HepG2 (cell line): ENCODE data around the gene NAP1L1. TPM values are rescaled to one million over a fixed set of nuclear protein-coding genes. Genes with fewer than 3 reads are reported as not detected.
A peak's percentile ranks its signal among the peaks of the same experiment; 100 is the strongest.

Source experiments
- ATAD3A ChIP-seq: sonication (generic); formaldehyde crosslinking; IDR thresholded peaks from 2 replicates; pipeline ENCODE4 v1.4.0; 2020; ENCODE audit warnings: missing genetic modification reagents
- ELF1 ChIP-seq: sonication (generic); formaldehyde crosslinking; IDR thresholded peaks from 2 replicates; pipeline ENCODE4 v1.4.0; 2020; ENCODE audit warnings: missing genetic modification reagents
- EP300 ChIP-seq, 3 experiments: sonication (generic) in 1 of 3; formaldehyde crosslinking in 1 of 3; IDR thresholded peaks; 2 replicates each; pipeline versions ENCODE4 v1.5.1 to v1.6.1; 2011 to 2020; ENCODE audit warnings: low read depth in 2 of 3, low read length in 2 of 3, borderline replicate concordance in 1 of 3, improper control_type of control experiment in 1 of 3, mild to moderate bottlenecking in 1 of 3, missing genetic modification reagents in 1 of 3, moderate library complexity in 1 of 3
- HCFC1 ChIP-seq: fragments of 150-350 bp; IDR thresholded peaks from 2 replicates; pipeline ENCODE4 v1.6.1; 2014; ENCODE audit warnings: low read depth, low read length
- KDM5B ChIP-seq: sonication (generic); formaldehyde crosslinking; IDR thresholded peaks from 2 replicates; pipeline ENCODE4 v1.4.0; 2020; ENCODE audit warnings: missing genetic modification reagents, mild to moderate bottlenecking, borderline replicate concordance
- POGZ ChIP-seq: sonication (generic); formaldehyde crosslinking; IDR thresholded peaks from 2 replicates; pipeline ENCODE4 v1.4.0; 2020; ENCODE audit warnings: mild to moderate bottlenecking, missing genetic modification reagents
- RBM39 ChIP-seq: fragments of 200-400 bp; formaldehyde crosslinking; IDR thresholded peaks from one replicate; pipeline ENCODE4 v1.6.1; 2018; ENCODE audit warnings: antibody characterized with exemption, mild to moderate bottlenecking, low read depth, low read length; ENCODE audit not compliant: poor library complexity, severe bottlenecking
- SAP130 ChIP-seq: IDR thresholded peaks from 2 replicates; pipeline ENCODE4 v1.6.1; 2016; ENCODE audit warnings: low read depth
- TOE1 ChIP-seq: sonication (generic); formaldehyde crosslinking; IDR thresholded peaks from 2 replicates; pipeline ENCODE4 v1.4.0; 2020; ENCODE audit warnings: mild to moderate bottlenecking, missing genetic modification reagents
- ZFY ChIP-seq: sonication (generic); formaldehyde crosslinking; IDR thresholded peaks from 2 replicates; pipeline ENCODE4 v1.4.0; 2020; ENCODE audit warnings: missing genetic modification reagents
- ZNF121 ChIP-seq: sonication (generic); formaldehyde crosslinking; IDR thresholded peaks from 2 replicates; pipeline ENCODE4 v1.5.0; 2020; ENCODE audit warnings: mild to moderate bottlenecking, missing genetic modification reagents
- ZNF335 ChIP-seq: sonication (generic); formaldehyde crosslinking; IDR thresholded peaks from 2 replicates; pipeline ENCODE4 v1.4.0; 2020; ENCODE audit warnings: missing genetic modification reagents
- ZNF572 ChIP-seq: sonication (generic); formaldehyde crosslinking; IDR thresholded peaks from 2 replicates; pipeline ENCODE4 v1.5.1; 2020; ENCODE audit warnings: mild to moderate bottlenecking, missing genetic modification reagents
- ZNF589 ChIP-seq: sonication (generic); formaldehyde crosslinking; conservative IDR thresholded peaks from 2 replicates; pipeline ENCODE4 v1.8.0; 2022; ENCODE audit warnings: mild to moderate bottlenecking, moderate library complexity, missing genetic modification reagents
- ZNF720 ChIP-seq: sonication (generic); formaldehyde crosslinking; IDR thresholded peaks from 2 replicates; pipeline ENCODE4 v1.4.0; 2020; ENCODE audit warnings: missing genetic modification reagents
- polyA plus RNA-seq, 8 experiments: library from polyadenylated mRNA; depleted of rRNA in 3 of 8; stranded (reverse) in 7 of 8; unstranded in 1 of 8; fragments of >200 nt; fragmentation: Illumina TruSeq in 4 of 8; extraction: Trizol in 4 of 8; gene quantifications; 2 replicates each; pipeline versions ENCODE4 v1.2.1 to v1.2.3, GENCODE V29; 2011 to 2016; ENCODE audit warnings: low read depth in 4 of 8, missing spikeins in 1 of 8, mixed read lengths in 1 of 8; ENCODE audit not compliant: insufficient read depth in 1 of 8
- total RNA-seq, 5 experiments: library from RNA; depleted of rRNA; stranded (reverse); fragments of >200 nt; fragmentation: Illumina TruSeq; extraction: Trizol; gene quantifications; 2 replicates each; pipeline ENCODE4 v1.2.3, GENCODE V29; 2016; ENCODE audit warnings: low read depth in 1 of 5
- TF ChIP-seq, protein P1 (sequence below): sonication (generic); formaldehyde crosslinking; IDR thresholded peaks from 2 replicates; pipeline ENCODE4 v1.4.0; 2020; ENCODE audit warnings: missing genetic modification reagents
- TF ChIP-seq, protein P2 (sequence below): fragments of 450-650 bp; IDR thresholded peaks from 2 replicates; pipeline ENCODE4 v1.6.1; 2017
- TF ChIP-seq, protein P3 (sequence below): sonication (generic); formaldehyde crosslinking; IDR thresholded peaks from 2 replicates; pipeline ENCODE4 v1.5.1; 2020; ENCODE audit warnings: mild to moderate bottlenecking, missing genetic modification reagents, moderate library complexity
- TF ChIP-seq, protein P4 (sequence below), 2 experiments: sonication (generic) in 1 of 2; formaldehyde crosslinking in 1 of 2; IDR thresholded peaks; 2 replicates each; pipeline versions ENCODE4 v1.5.1 to v1.6.1; 2011 to 2020; ENCODE audit warnings: borderline replicate concordance in 1 of 2, low read depth in 1 of 2, low read length in 1 of 2, mild to moderate bottlenecking in 1 of 2, missing genetic modification reagents in 1 of 2, moderate library complexity in 1 of 2
- TF ChIP-seq, protein P5 (sequence below): sonication (generic); formaldehyde crosslinking; IDR thresholded peaks from 2 replicates; pipeline ENCODE4 v1.8.0; 2022; ENCODE audit warnings: low read depth, missing genetic modification reagents

Gene NAP1L1
- total and polyA plus RNA-seq, 2 of the 13 experiments (the other 11 are each of a cell fraction or from before 2014, with no cell fraction given), result 207 to 309 TPM

DNA sequence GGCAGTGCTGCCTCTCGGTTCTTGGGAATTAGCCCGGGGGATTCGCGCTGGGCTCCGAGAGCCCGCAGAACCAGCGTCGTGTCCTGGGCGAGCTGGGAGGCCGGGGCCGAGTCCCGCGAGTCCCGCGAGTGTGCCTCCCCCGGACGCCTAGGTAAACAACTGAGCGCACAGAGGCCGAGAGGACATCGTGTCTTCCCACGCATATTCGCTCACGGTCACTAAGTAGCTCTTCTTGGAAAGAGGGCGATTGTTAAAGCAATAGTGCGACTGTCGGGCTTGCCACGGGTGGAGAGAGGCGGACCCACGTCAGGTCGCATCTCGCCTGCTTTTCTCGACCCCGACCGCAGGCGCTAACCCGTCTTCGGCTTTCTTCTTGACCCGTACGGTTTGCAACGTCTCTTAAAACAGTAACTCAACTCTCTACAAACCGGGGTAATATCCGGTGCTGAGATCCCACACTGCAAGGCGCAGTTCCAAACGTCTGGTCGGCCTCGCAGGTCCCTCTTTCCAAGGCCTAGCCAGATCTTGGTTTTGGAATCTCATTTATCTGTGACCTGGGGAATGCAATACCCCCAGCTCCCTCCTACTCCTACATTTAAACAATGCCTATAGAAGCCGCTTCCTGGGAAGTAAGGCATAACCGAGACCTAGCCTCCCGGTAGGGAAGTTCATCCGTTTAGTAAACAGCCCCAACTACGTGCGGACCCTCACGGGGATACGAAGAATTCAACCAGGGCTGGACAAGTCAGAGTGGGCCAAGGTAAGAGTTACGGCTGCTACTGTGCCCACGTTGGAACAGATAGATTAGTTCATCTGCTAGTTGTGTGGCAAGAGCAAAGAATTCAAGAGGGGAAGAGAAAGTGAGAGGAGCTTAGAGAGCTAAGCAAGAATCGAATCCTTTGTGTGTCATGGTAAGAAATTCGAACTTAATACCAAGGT is 52.2 kb downstream of the NAP1L1 start (continued):
- TF ChIP-seq ZNF720 (CRISPR knock-in tag), result no peak
- TF ChIP-seq TOE1 (CRISPR knock-in tag), result no peak
- no peak for TF ChIP-seq KDM5B
- peak; percentile 72 for TF ChIP-seq SAP130 (CRISPR knock-in tag)
- TF ChIP-seq, protein P1, sequence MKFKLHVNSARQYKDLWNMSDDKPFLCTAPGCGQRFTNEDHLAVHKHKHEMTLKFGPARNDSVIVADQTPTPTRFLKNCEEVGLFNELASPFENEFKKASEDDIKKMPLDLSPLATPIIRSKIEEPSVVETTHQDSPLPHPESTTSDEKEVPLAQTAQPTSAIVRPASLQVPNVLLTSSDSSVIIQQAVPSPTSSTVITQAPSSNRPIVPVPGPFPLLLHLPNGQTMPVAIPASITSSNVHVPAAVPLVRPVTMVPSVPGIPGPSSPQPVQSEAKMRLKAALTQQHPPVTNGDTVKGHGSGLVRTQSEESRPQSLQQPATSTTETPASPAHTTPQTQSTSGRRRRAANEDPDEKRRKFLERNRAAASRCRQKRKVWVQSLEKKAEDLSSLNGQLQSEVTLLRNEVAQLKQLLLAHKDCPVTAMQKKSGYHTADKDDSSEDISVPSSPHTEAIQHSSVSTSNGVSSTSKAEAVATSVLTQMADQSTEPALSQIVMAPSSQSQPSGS (CRISPR knock-in tag), result no peak
- TF ChIP-seq RBM39, result no peak
- TF ChIP-seq, protein P2, sequence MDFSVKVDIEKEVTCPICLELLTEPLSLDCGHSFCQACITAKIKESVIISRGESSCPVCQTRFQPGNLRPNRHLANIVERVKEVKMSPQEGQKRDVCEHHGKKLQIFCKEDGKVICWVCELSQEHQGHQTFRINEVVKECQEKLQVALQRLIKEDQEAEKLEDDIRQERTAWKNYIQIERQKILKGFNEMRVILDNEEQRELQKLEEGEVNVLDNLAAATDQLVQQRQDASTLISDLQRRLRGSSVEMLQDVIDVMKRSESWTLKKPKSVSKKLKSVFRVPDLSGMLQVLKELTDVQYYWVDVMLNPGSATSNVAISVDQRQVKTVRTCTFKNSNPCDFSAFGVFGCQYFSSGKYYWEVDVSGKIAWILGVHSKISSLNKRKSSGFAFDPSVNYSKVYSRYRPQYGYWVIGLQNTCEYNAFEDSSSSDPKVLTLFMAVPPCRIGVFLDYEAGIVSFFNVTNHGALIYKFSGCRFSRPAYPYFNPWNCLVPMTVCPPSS, result no peak
- peak; percentile 55; the same call in 1 of the 2 replicates for TF ChIP-seq ZNF121 (CRISPR knock-in tag)
- TF ChIP-seq, protein P3, sequence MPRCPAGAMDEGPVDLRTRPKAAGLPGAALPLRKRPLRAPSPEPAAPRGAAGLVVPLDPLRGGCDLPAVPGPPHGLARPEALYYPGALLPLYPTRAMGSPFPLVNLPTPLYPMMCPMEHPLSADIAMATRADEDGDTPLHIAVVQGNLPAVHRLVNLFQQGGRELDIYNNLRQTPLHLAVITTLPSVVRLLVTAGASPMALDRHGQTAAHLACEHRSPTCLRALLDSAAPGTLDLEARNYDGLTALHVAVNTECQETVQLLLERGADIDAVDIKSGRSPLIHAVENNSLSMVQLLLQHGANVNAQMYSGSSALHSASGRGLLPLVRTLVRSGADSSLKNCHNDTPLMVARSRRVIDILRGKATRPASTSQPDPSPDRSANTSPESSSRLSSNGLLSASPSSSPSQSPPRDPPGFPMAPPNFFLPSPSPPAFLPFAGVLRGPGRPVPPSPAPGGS (CRISPR knock-in tag), result no peak
- 0 out of 2 replicates have a peak, but pooled peaks have one; percentile 3 for TF ChIP-seq ZNF589 (CRISPR knock-in tag)
- no peak for TF ChIP-seq ZNF335
- TF ChIP-seq ZFY (CRISPR knock-in tag), result no peak; the same call in 1 of the 2 replicates
- no peak for TF ChIP-seq ATAD3A (CRISPR knock-in tag)
- no peak; the same call in 1 of the 2 replicates for TF ChIP-seq POGZ (CRISPR knock-in tag)
- no peak for TF ChIP-seq HCFC1
- TF ChIP-seq ZNF572 (CRISPR knock-in tag), result no peak
- 0 out of 4 replicates have a peak, but pooled peaks of 1 of the 2 experiments have one; percentile 21 for TF ChIP-seq EP300 (IDR thresholded peaks at IDR 0.05; ENCODE audit: low read depth in 2 of 2, low read length in 2 of 2)
- 0 out of 2 replicates have a peak, but pooled peaks have one; percentile 21 for TF ChIP-seq EP300 (CRISPR knock-in tag; IDR thresholded peaks at IDR 0.05; ENCODE audit: borderline replicate concordance)
- TF ChIP-seq ELF1 (CRISPR knock-in tag), result peak; percentile 22; the same call in 1 of the 2 replicates
- TF ChIP-seq, protein P4, sequence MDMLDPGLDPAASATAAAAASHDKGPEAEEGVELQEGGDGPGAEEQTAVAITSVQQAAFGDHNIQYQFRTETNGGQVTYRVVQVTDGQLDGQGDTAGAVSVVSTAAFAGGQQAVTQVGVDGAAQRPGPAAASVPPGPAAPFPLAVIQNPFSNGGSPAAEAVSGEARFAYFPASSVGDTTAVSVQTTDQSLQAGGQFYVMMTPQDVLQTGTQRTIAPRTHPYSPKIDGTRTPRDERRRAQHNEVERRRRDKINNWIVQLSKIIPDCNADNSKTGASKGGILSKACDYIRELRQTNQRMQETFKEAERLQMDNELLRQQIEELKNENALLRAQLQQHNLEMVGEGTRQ (IDR thresholded peaks at IDR 0.05; ENCODE audit: low read depth, low read length), result no peak
- TF ChIP-seq, protein P4 (CRISPR knock-in tag; IDR thresholded peaks at IDR 0.05; ENCODE audit: borderline replicate concordance), result peak; percentile 40; the same call in 1 of the 2 replicates
- TF ChIP-seq, protein P5, sequence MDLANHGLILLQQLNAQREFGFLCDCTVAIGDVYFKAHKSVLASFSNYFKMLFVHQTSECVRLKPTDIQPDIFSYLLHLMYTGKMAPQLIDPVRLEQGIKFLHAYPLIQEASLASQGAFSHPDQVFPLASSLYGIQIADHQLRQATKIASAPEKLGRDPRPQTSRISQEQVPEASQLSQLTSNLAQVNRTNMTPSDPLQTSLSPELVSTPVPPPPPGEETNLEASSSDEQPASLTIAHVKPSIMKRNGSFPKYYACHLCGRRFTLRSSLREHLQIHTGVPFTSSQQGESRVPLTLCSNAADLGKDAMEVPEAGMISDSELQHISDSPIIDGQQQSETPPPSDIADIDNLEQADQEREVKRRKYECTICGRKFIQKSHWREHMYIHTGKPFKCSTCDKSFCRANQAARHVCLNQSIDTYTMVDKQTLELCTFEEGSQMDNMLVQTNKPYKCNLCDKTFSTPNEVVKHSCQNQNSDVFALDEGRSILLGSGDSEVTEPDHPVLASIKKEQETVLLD, result no peak
